ENCODE data around the gene RBM20. TPM values are rescaled to one million over a fixed set of nuclear protein-coding genes. Genes with fewer than 3 reads are reported as not detected.

The RBM20 gene
- total and polyA plus RNA-seq, 2 of the 13 experiments (the other 11 are each of a cell fraction or from before 2014, with no cell fraction given): 0.02 to 0.22 TPM

GRCh38 chr10:110872145-110872983 lies 228.2 kb downstream of the RBM20 start (continued):
- no peak for TF ChIP-seq ZXDC (CRISPR knock-in tag; IDR thresholded peaks at IDR 0.05)
- TF ChIP-seq TAF1 (CRISPR knock-in tag; IDR thresholded peaks at IDR 0.05): no peak; the same call in 1 of the 2 replicates
- no peak for TF ChIP-seq HNF4A (CRISPR knock-in tag; IDR thresholded peaks at IDR 0.05)
- no peak for TF ChIP-seq ZNF180 (CRISPR knock-in tag; IDR thresholded peaks at IDR 0.05; ENCODE audit: borderline replicate concordance, low read depth)
- peak; percentile 52 for TF ChIP-seq CEBPG (CRISPR knock-in tag; IDR thresholded peaks at IDR 0.05)
- no peak for TF ChIP-seq EZH2 (conservative IDR thresholded peaks at IDR 0.05; ENCODE audit: low read depth, low read length)
- no peak for TF ChIP-seq REST (IDR thresholded peaks at IDR 0.05; ENCODE audit: borderline replicate concordance in 1 of 2, low read depth in 1 of 2, low read length in 2 of 2)
- TF ChIP-seq SAP130 (CRISPR knock-in tag; IDR thresholded peaks at IDR 0.05; ENCODE audit: low read depth): peak; percentile 76
- no peak for TF ChIP-seq HNRNPK (IDR thresholded peaks at IDR 0.05; ENCODE audit: low read depth, low read length, poor library complexity, severe bottlenecking)
- no peak for TF ChIP-seq ZNF660 (CRISPR knock-in tag; IDR thresholded peaks at IDR 0.05; ENCODE audit: borderline replicate concordance, low read depth)
- peak; percentile 40; the same call in 1 of the 2 replicates for TF ChIP-seq FOSL1 (CRISPR knock-in tag; IDR thresholded peaks at IDR 0.05; ENCODE audit: borderline replicate concordance)
- no peak for TF ChIP-seq EP300 (IDR thresholded peaks at IDR 0.05; ENCODE audit: low read depth in 2 of 2, low read length in 2 of 2)
- no peak; the same call in 1 of the 2 replicates for TF ChIP-seq EP300 (CRISPR knock-in tag; IDR thresholded peaks at IDR 0.05; ENCODE audit: borderline replicate concordance)
- TF ChIP-seq MYPOP (CRISPR knock-in tag; IDR thresholded peaks at IDR 0.05): 0 out of 2 replicates have a peak, but pooled peaks have one; percentile 41
- peak; percentile 15; the same call in 1 of the 2 replicates for TF ChIP-seq ZBTB14 (CRISPR knock-in tag; IDR thresholded peaks at IDR 0.05)
- TF ChIP-seq SKI (IDR thresholded peaks at IDR 0.05; ENCODE audit: partially characterized antibody): no peak
- 0 out of 2 replicates have a peak, but pooled peaks have one; percentile 21 for TF ChIP-seq ZNF138 (CRISPR knock-in tag; IDR thresholded peaks at IDR 0.05; ENCODE audit: low read depth)
- peak; percentile 64 for TF ChIP-seq ZFX (CRISPR knock-in tag; IDR thresholded peaks at IDR 0.05; ENCODE audit: low read depth)
- TF ChIP-seq ZNF496 (CRISPR knock-in tag; IDR thresholded peaks at IDR 0.05; ENCODE audit: insufficient replicate concordance): no peak
